SK-N-SH (cell line): ENCODE results near the gene MPV17. TPM values are rescaled to one million over a fixed set of nuclear protein-coding genes. Genes with fewer than 3 reads are reported as not detected.
A peak's percentile ranks its signal among the peaks of the same experiment; 100 is the strongest.
"Not testable (repeated sequence)": the region's sequence is repeated elsewhere in the genome, so short reads cannot be mapped to it uniquely, and the experiment has no call there.

Source experiments
- CTCF ChIA-PET: fragments of 300-600, 350-600 bp; formaldehyde crosslinking; extraction: SDS; loops from one replicate; lab custom pipeline; 2021; lab: Yijun Ruan, JAX
- POLR2A ChIA-PET: fragments of 350-600 bp; sonication (Branson Sonifier 250); formaldehyde crosslinking; extraction: SDS; loops from one replicate; lab custom pipeline; 2020; ENCODE audit warnings: antibody characterized with exemption, inconsistent platforms; lab: Yijun Ruan, JAX
- DNase-seq: peaks from one replicate; pipeline ENCODE4 v3.0.0; 2012
- H2AFZ ChIP-seq: fragments of 200-600 bp; sonication (generic); 2 replicates; pipeline ENCODE4 v1.8.1; 2016; ENCODE audit warnings: antibody characterized with exemption, mild to moderate bottlenecking, low read depth
- H3F3A ChIP-seq: fragments of 200-600 bp; sonication (generic); replicated peaks from 2 replicates; pipeline ENCODE3; 2016; ENCODE audit warnings: antibody characterized with exemption, mild to moderate bottlenecking; ENCODE audit not compliant: insufficient read depth
- H3K27ac ChIP-seq, 2 experiments: fragments of 200-500 bp in 1 of 2; fragments of 200-600 bp in 1 of 2; sonication (Bioruptor generic) in 1 of 2; sonication (generic), shearing (Covaris generic) in 1 of 2; 2 replicates each; pipeline versions ENCODE4 v1.5.1 to v1.6.1; 2014 to 2016; ENCODE audit warnings: low read depth in 2 of 2, inconsistent platforms in 1 of 2, low read length in 1 of 2, mild to moderate bottlenecking in 1 of 2, mixed read lengths in 1 of 2
- H3K27me3 ChIP-seq: fragments of 200-600 bp; sonication (generic), shearing (Covaris generic); 2 replicates; pipeline ENCODE4 v1.6.1; 2016; ENCODE audit warnings: mixed run types; ENCODE audit not compliant: insufficient read depth
- H3K36me3 ChIP-seq, 2 experiments: fragments of 200-500 bp in 1 of 2; fragments of 200-600 bp in 1 of 2; sonication (Bioruptor generic) in 1 of 2; sonication (generic) in 1 of 2; replicated peaks in 1 of 2; 2 replicates each; pipeline versions ENCODE3 to v1.5.1; 2014 to 2016; ENCODE audit warnings: low read length in 1 of 2, mild to moderate bottlenecking in 1 of 2; ENCODE audit not compliant: insufficient read depth in 2 of 2, control insufficient read depth in 1 of 2
- H3K4me1 ChIP-seq, 2 experiments: fragments of 200-500 bp in 1 of 2; fragments of 200-600 bp in 1 of 2; sonication (Bioruptor generic) in 1 of 2; sonication (generic), shearing (Covaris generic) in 1 of 2; 2 replicates each; pipeline versions ENCODE4 v1.5.1 to v1.6.1; 2014 to 2016; ENCODE audit warnings: low read depth in 1 of 2, low read length in 1 of 2, mixed run types in 1 of 2; ENCODE audit not compliant: insufficient read depth in 2 of 2, control insufficient read depth in 1 of 2
- H3K4me2 ChIP-seq: fragments of 200-600 bp; sonication (generic), shearing (Covaris generic); 2 replicates; pipeline ENCODE4 v1.6.1; 2017; ENCODE audit warnings: mixed run types
- H3K4me3 ChIP-seq, 2 experiments: fragments of 200-500 bp in 1 of 2; fragments of 200-600 bp in 1 of 2; sonication (Bioruptor generic) in 1 of 2; sonication (generic), shearing (Covaris generic) in 1 of 2; 2 replicates each; pipeline versions ENCODE4 v1.5.1 to v1.8.1; 2014 to 2016; ENCODE audit warnings: low read depth in 2 of 2, inconsistent platforms in 1 of 2, low read length in 1 of 2, mild to moderate bottlenecking in 1 of 2, mixed read lengths in 1 of 2, moderate library complexity in 1 of 2
- H3K79me2 ChIP-seq: fragments of 200-600 bp; sonication (generic); 2 replicates; pipeline ENCODE4 v1.8.1; 2017; ENCODE audit warnings: mild to moderate bottlenecking; ENCODE audit not compliant: insufficient read depth
- H3K9ac ChIP-seq: fragments of 200-600 bp; sonication (generic); 2 replicates; pipeline ENCODE4 v1.6.1; 2017; ENCODE audit warnings: mixed run types
- H3K9me2 ChIP-seq: fragments of 200-600 bp; sonication (generic); 2 replicates; pipeline ENCODE4 v1.6.1; 2017; ENCODE audit warnings: mixed run types
- H3K9me3 ChIP-seq: fragments of 200-600 bp; sonication (generic); 2 replicates; pipeline ENCODE4 v1.6.1; 2017; ENCODE audit warnings: mixed run types, mild to moderate bottlenecking, moderate library complexity
- H4K20me1 ChIP-seq: fragments of 200-600 bp; sonication (generic); 2 replicates; pipeline ENCODE4 v1.6.1; 2017; ENCODE audit warnings: mild to moderate bottlenecking, mixed run types; ENCODE audit not compliant: insufficient read depth
- RAD21 ChIP-seq: IDR thresholded peaks from 2 replicates; pipeline ENCODE4 v1.6.1; 2012; ENCODE audit warnings: mild to moderate bottlenecking, low read length
- RCOR1 ChIP-seq: fragments of 150-350 bp; IDR thresholded peaks from 2 replicates; pipeline ENCODE4 v1.6.1; 2017; ENCODE audit warnings: antibody characterized with exemption, low read length
- RFX5 ChIP-seq: IDR thresholded peaks from 2 replicates; pipeline ENCODE4 v1.6.1; 2012; ENCODE audit warnings: mild to moderate bottlenecking, improper control_type of control experiment, low read length
- SMC3 ChIP-seq: IDR thresholded peaks from 2 replicates; pipeline ENCODE4 v1.6.1; 2012; ENCODE audit warnings: low read depth, low read length, improper control_type of control experiment
- WGBS: methylation state at CpG from one replicate; pipeline ENCODE4 v1.1.6; 2017; ENCODE audit warnings: low lambda C conversion rate; 5-methylcytosine and 5-hydroxymethylcytosine counted together
- polyA plus RNA-seq, 3 experiments: library from polyadenylated mRNA; depleted of rRNA; stranded (reverse); fragments of >200 nt; gene quantifications; 2 replicates each; pipeline ENCODE4 v1.2.3, GENCODE V29; 2012
- TF ChIP-seq, protein P1 (sequence below): IDR thresholded peaks from 2 replicates; pipeline ENCODE4 v1.4.0; 2012; ENCODE audit warnings: low read depth, borderline replicate concordance
- TF ChIP-seq, protein P2 (sequence below): fragments of 200-600 bp; sonication (generic); IDR thresholded peaks from 2 replicates; pipeline ENCODE4 v1.6.1; 2017; ENCODE audit warnings: antibody characterized with exemption, mild to moderate bottlenecking, moderate library complexity

MPV17 gene
- polyA plus RNA-seq, 1 of the 3 experiments (the other 2 are of a cell fraction), result 255 TPM

DNA sequence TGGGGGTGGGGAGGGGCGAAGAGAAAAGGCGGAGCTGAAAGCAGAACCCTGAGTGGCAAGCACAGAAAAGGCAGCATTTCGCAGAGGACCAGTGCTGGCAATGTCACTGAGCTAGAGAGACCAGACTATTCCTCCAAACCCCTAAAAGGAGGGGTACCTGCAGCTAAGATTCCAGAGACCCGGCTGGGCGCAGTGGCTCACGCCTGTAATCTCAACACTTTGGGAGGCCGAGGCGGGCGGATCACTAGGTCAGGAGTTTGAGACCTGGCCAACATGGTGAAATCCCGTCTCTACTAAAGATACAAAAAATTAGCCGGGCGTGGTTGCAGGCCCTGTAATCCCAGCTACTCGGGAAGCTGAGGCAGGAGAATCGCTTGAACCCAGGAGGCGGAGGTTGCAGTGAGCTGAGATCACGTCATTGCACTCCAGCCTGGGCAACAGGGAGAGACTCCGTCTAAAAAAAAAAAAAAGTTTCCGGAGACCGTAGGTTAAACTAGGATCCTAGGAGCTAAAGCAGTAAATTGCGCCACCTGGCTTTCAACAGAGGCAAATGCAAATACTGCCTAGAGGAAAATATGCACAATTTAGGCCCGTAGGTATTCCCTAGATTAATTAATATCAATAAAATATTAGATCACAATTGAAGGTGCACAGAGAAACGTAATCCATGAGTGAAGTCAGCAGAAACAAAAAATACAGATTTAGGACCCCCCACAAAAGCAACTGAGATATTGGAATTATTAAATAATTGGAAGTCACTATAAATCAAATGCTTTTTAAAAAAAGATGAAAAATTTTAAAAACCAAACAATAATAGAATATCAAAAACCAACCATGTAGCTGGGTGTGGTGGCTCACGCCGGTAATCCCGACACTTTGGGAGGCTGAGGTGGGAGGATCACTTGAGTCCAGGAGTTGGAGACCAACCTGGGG lies 19.5 kb downstream of the MPV17 start:
- Histone ChIP-seq H3K4me1 (peaks cover 0 to 15% of the 10 kb centered on the region in 2 experiments; a peak in 1 of 4 replicates), H3K4me2 (peak overlapping the region; percentile 50; the same call in 1 of the 2 replicates), H3K36me3 (no peaks in the 10 kb centered on the region), H3K27ac (no peak overlapping the region), H3K79me2 (no peaks in the 10 kb centered on the region), H3K9me3 (no peaks in the 10 kb centered on the region), H3K4me3 (peak overlapping the region in 1 of 2 experiments; percentile 24; a peak in 1 of 4 replicates), H4K20me1 (peaks cover 4% of the 10 kb centered on the region; the same call in 1 of the 2 replicates), H3K9ac (no peak overlapping the region), H3K9me2 (no peaks in the 10 kb centered on the region), H3F3A (peaks cover 4% of the 10 kb centered on the region), H2AFZ (peak overlapping the region; percentile 77), H3K27me3 (peaks cover 15% of the 10 kb centered on the region; the same call in 1 of the 2 replicates)
- ChIA-PET POLR2A (interaction anchor here (0.6 to 0.8 kb wide), 3 partner anchors 11 to 225 kb away, joined by 5 to 6 read pairs (median 5); no protein-coding TSS in a partner anchor), CTCF (interaction anchor here (0.6 to 18.7 kb wide), 71 partner anchors 10 to 601 kb away, joined by 3 to 284 read pairs (median 4); partner anchors contain the start of genes ABHD1, DNAJC5G, EIF2B4 and PREB)
- WGBS, result 34% methylated on average over 25 of the region's 25 CpGs
- peak; percentile 85 for DNase-seq
- TF ChIP-seq SMC3 (peak; percentile 79), RAD21 (peak; percentile 79), RFX5 (peak; percentile 58; the same call in 1 of the 2 replicates), RCOR1 (peak; percentile 71)
- TF ChIP-seq, protein P1, sequence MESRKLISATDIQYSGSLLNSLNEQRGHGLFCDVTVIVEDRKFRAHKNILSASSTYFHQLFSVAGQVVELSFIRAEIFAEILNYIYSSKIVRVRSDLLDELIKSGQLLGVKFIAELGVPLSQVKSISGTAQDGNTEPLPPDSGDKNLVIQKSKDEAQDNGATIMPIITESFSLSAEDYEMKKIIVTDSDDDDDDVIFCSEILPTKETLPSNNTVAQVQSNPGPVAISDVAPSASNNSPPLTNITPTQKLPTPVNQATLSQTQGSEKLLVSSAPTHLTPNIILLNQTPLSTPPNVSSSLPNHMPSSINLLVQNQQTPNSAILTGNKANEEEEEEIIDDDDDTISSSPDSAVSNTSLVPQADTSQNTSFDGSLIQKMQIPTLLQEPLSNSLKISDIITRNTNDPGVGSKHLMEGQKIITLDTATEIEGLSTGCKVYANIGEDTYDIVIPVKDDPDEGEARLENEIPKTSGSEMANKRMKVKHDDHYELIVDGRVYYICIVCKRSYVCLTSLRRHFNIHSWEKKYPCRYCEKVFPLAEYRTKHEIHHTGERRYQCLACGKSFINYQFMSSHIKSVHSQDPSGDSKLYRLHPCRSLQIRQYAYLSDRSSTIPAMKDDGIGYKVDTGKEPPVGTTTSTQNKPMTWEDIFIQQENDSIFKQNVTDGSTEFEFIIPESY, result no peak
- TF ChIP-seq, protein P2, sequence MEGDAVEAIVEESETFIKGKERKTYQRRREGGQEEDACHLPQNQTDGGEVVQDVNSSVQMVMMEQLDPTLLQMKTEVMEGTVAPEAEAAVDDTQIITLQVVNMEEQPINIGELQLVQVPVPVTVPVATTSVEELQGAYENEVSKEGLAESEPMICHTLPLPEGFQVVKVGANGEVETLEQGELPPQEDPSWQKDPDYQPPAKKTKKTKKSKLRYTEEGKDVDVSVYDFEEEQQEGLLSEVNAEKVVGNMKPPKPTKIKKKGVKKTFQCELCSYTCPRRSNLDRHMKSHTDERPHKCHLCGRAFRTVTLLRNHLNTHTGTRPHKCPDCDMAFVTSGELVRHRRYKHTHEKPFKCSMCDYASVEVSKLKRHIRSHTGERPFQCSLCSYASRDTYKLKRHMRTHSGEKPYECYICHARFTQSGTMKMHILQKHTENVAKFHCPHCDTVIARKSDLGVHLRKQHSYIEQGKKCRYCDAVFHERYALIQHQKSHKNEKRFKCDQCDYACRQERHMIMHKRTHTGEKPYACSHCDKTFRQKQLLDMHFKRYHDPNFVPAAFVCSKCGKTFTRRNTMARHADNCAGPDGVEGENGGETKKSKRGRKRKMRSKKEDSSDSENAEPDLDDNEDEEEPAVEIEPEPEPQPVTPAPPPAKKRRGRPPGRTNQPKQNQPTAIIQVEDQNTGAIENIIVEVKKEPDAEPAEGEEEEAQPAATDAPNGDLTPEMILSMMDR, result peak; percentile 99

DNA sequence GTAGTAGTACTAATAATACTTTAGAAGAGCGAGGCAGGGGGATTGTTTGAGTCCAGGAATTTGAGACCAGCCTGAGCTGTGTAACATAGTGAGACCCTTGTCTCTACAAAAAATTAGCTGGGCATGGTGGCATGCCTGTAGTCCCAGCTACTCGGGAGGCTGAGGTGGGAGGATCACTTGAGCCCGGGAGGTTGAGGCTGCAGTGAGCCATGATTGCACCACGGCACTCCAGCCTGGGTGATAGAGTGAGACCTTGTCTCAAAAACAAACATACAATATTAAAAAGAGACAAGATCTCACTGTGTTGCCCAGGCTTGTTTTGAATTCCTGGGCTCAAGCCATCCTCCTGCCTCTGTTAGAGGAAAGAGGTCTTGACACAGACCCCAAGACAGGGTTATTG lies 22.3 kb downstream of the MPV17 start:
- POLR2A ChIA-PET, result not testable (repeated sequence)
- 77% methylated on average over 4 of the region's 4 CpGs for WGBS

More for the DNA sequence above, 22.3 kb downstream of the MPV17 start:
- H3K9me2 ChIP-seq, H2AFZ ChIP-seq, H3K79me2 ChIP-seq, H3K36me3 ChIP-seq, H3K4me3 ChIP-seq, H3F3A ChIP-seq, H3K4me2 ChIP-seq, H3K9me3 ChIP-seq, H3K27me3 ChIP-seq, H4K20me1 ChIP-seq, H3K27ac ChIP-seq, DNase-seq, H3K9ac ChIP-seq, H3K4me1 ChIP-seq: not testable (repeated sequence)
- CTCF ChIA-PET, result interaction anchor here (0.9 to 18.7 kb wide), 5 partner anchors 9 to 50 kb away, joined by 3 to 284 read pairs (median 7); partner anchors contain the start of gene TRIM54
